Measurements from ENCODE around the gene ENDOU. TPM values are rescaled to one million over a fixed set of nuclear protein-coding genes. Genes with fewer than 3 reads are reported as not detected.

The ENDOU gene
- total RNA-seq, 2 experiments from 2014 or later = 0.19 TPM; not detected in 1

DNA sequence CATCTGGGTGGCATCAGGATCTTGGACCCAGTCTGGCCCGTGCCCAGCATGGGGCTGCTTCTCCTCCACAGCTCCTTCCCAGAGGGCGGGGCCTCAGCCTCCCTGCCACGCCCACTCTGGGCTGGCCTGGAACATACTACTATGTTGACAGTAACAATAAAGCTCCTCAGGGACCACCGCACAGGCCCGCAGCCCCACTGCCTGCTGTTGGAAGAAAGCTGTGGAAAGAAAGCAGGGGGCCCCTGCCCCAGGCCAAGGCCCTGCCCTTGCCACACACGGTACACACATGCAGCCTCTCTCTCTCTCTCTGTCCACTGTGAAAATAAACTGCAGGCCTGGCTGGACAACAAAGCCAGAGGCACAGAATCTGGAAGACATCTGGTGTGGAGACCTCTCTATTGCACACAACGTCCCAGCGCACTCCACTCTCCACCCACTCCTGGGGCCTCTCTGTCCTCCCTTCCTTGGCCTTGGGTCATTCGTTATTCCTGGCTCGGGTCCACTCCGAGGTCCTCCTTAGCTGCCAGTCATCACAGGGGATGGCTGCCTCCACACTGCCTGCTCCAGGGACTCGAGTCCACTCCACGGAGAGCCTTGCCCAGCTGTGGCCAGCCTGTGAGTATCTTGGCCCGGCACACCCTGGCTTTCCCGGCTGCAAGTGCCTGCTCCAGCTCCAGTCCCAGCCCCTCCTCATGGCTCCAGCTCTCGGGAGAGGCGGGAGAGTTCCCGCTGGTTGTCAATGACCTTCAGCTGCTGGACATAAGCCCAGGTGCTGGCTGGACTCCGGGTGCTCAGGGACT, 11.8 kb upstream of the ENDOU start:
- intact Hi-C loops (cut with micrococcal nuclease; ENCODE audit: unreplicated experiment) = no loop called here
- Histone ChIP-seq H3K4me2 (ENCODE audit: low read length) (no peak overlapping the region), H4K20me1 (ENCODE audit: insufficient read depth, low read length) (no peaks in the 10 kb centered on the region), H3K79me2 (ENCODE audit: insufficient read depth, low read depth, low read length) (no peaks in the 10 kb centered on the region), H3K4me1 (ENCODE audit: insufficient read depth, low read length, poor library complexity, severe bottlenecking) (peaks cover 30% of the 10 kb centered on the region), H3K36me3 (ENCODE audit: insufficient read depth, low read length) (no peaks in the 10 kb centered on the region), H3K27ac (ENCODE audit: low read depth, low read length, poor library complexity, severe bottlenecking) (no peak overlapping the region), H3K9me2 (ENCODE audit: insufficient read depth, low read length) (no peaks in the 10 kb centered on the region), H2AFZ (ENCODE audit: low read length) (no peak overlapping the region), H3K4me3 (ENCODE audit: low read depth, low read length, poor library complexity, severe bottlenecking) (no peak overlapping the region), H3K9me3 (ENCODE audit: low read length) (no peaks in the 10 kb centered on the region)
- POLR2A ChIA-PET = interaction anchor here (0.7 to 1.8 kb wide), 3 partner anchors 12 to 95 kb away, joined by 3 to 5 read pairs (median 3); partner anchors contain the start of gene ENDOU
- BruUV-seq (replicated peaks) = no TSS peak
- no peak for TF ChIP-seq EZH2phosphoT487 (IDR thresholded peaks at IDR 0.05; ENCODE audit: borderline replicate concordance, low read depth, low read length)
- TF ChIP-seq, protein P1, sequence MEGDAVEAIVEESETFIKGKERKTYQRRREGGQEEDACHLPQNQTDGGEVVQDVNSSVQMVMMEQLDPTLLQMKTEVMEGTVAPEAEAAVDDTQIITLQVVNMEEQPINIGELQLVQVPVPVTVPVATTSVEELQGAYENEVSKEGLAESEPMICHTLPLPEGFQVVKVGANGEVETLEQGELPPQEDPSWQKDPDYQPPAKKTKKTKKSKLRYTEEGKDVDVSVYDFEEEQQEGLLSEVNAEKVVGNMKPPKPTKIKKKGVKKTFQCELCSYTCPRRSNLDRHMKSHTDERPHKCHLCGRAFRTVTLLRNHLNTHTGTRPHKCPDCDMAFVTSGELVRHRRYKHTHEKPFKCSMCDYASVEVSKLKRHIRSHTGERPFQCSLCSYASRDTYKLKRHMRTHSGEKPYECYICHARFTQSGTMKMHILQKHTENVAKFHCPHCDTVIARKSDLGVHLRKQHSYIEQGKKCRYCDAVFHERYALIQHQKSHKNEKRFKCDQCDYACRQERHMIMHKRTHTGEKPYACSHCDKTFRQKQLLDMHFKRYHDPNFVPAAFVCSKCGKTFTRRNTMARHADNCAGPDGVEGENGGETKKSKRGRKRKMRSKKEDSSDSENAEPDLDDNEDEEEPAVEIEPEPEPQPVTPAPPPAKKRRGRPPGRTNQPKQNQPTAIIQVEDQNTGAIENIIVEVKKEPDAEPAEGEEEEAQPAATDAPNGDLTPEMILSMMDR (conservative IDR thresholded peaks at IDR 0.05; ENCODE audit: low read length) = no peak
- CTCF ChIA-PET (ENCODE audit: unreplicated experiment) = no interaction called here
- DNase-seq (ENCODE audit: low spot score) = no peak

DNA sequence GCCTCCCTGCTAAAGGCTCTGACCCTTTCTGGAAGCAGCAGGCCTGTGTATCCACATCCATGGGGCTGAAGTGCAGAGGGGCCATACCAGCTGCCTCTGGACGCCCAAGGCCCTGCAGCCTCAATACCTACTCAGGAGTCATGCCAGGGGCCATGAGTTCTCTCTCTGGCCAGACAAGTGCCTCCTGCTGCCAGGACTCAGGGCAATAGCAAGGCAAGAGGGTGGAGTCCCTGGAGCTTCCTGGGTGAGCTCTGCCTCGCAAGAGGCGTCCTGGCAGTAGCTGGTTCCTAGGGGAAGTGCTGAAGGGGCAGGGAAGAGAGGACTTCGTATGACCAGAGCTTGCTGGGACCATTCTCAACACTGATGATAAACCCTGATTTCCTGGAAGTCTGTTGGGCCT, 10.9 kb upstream of the ENDOU start:
- Histone ChIP-seq H3K4me1 (ENCODE audit: insufficient read depth, low read length, poor library complexity, severe bottlenecking) (peaks cover 22% of the 10 kb centered on the region), H3K79me2 (ENCODE audit: insufficient read depth, low read depth, low read length) (no peaks in the 10 kb centered on the region), H4K20me1 (ENCODE audit: insufficient read depth, low read length) (no peaks in the 10 kb centered on the region), H3K36me3 (ENCODE audit: insufficient read depth, low read length) (no peaks in the 10 kb centered on the region), H3K4me3 (ENCODE audit: low read depth, low read length, poor library complexity, severe bottlenecking) (no peak overlapping the region), H2AFZ (ENCODE audit: low read length) (no peak overlapping the region), H3K9me2 (ENCODE audit: insufficient read depth, low read length) (no peaks in the 10 kb centered on the region), H3K9me3 (ENCODE audit: low read length) (no peaks in the 10 kb centered on the region), H3K27ac (ENCODE audit: low read depth, low read length, poor library complexity, severe bottlenecking) (no peak overlapping the region), H3K4me2 (ENCODE audit: low read length) (no peak overlapping the region)
- BruUV-seq (replicated peaks) = no TSS peak
- TF ChIP-seq EZH2phosphoT487 (IDR thresholded peaks at IDR 0.05; ENCODE audit: borderline replicate concordance, low read depth, low read length) = no peak
- TF ChIP-seq, protein P1 (conservative IDR thresholded peaks at IDR 0.05; ENCODE audit: low read length) = no peak
- ChIA-PET CTCF (ENCODE audit: unreplicated experiment) (no interaction called here), POLR2A (interaction anchor here (0.7 to 1.8 kb wide), 3 partner anchors 12 to 96 kb away, joined by 3 to 5 read pairs (median 3); partner anchors contain the start of gene ENDOU)
- intact Hi-C loops (cut with micrococcal nuclease; ENCODE audit: unreplicated experiment) = no loop called here
- DNase-seq (ENCODE audit: low spot score) = no peak

DNA sequence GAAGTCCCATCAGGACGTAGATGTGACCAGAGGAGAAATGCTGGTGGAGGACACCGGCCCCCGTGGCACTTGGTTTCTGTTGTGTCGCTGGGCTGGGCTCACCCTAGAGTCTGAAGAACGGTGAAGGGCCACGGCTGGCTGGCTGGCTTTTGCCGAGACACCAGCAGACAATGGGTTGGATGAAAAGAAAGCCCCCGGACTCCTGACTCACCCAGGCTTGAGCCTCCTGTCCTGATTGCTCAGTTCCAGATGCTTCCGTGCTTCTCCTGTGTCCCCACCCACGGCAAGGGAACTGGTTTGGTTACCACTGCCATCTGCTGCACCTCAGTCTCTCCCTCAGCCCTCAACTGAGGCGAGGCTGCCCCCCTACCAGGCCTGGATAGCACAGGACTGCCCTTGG, 10.4 kb upstream of the ENDOU start:
- no peak overlapping the region for H3K4me3 ChIP-seq (ENCODE audit: low read depth, low read length, poor library complexity, severe bottlenecking)
- CTCF ChIA-PET (ENCODE audit: unreplicated experiment) = no interaction called here
- H3K4me1 ChIP-seq (ENCODE audit: insufficient read depth, low read length, poor library complexity, severe bottlenecking) = peaks cover 16% of the 10 kb centered on the region
- H3K79me2 ChIP-seq (ENCODE audit: insufficient read depth, low read depth, low read length) = no peaks in the 10 kb centered on the region
- intact Hi-C loops (cut with micrococcal nuclease; ENCODE audit: unreplicated experiment) = no loop called here
- no peaks in the 10 kb centered on the region for H3K36me3 ChIP-seq (ENCODE audit: insufficient read depth, low read length)
- no peak overlapping the region for H2AFZ ChIP-seq (ENCODE audit: low read length)
- H3K27ac ChIP-seq (ENCODE audit: low read depth, low read length, poor library complexity, severe bottlenecking) = no peak overlapping the region
- TF ChIP-seq EZH2phosphoT487 (IDR thresholded peaks at IDR 0.05; ENCODE audit: borderline replicate concordance, low read depth, low read length) = no peak
- TF ChIP-seq, protein P1 (conservative IDR thresholded peaks at IDR 0.05; ENCODE audit: low read length) = no peak
- no peaks in the 10 kb centered on the region for H4K20me1 ChIP-seq (ENCODE audit: insufficient read depth, low read length)
- no peak for DNase-seq (ENCODE audit: low spot score)
- H3K9me2 ChIP-seq (ENCODE audit: insufficient read depth, low read length) = no peaks in the 10 kb centered on the region
- no peak overlapping the region for H3K4me2 ChIP-seq (ENCODE audit: low read length)
- no TSS peak for BruUV-seq (replicated peaks)
- no peaks in the 10 kb centered on the region for H3K9me3 ChIP-seq (ENCODE audit: low read length)
- POLR2A ChIA-PET = no interaction called here
